ENCODE results near the gene ANKRD23. TPM values are rescaled to one million over a fixed set of nuclear protein-coding genes. Genes with fewer than 3 reads are reported as not detected.
A peak's percentile ranks its signal among the peaks of the same experiment; 100 is the strongest.

ANKRD23 gene
- total and polyA plus RNA-seq, 2 donors = 3.4 to 7.5 TPM

DNA sequence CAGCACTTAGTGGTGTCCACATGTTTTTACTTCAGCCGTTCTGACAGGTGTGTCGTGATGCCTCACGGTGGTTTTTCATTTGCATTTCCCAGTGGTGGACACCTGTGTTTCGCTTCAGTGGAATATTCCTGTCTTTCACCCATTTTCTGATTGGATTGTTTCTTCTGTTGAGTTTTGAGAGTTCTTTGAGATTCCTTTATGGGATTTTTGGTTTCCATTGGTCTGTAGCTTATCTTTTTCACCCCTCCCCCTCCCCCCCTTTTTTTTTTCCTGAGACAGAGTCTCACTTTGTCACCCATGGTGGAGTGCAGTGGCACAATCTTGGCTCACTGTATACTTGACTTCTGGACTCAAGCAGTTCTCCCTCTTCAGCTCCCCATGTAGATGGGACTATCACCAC lies 8.0 kb downstream of the ANKRD23 start:
- Histone ChIP-seq H3K9me3 (ENCODE audit: control insufficient read depth in 2 of 2, insufficient read depth in 1 of 2, low read length in 1 of 2) (peaks cover 0 to 3% of the 10 kb centered on the region in 2 donors), H3K4me3 (ENCODE audit: low read length in 2 of 2) (no peak overlapping the region), H3K4me1 (ENCODE audit: control insufficient read depth in 2 of 2, insufficient read depth in 2 of 2, low read length in 2 of 2) (peaks cover 14 to 27% of the 10 kb centered on the region in 2 donors), H3K27ac (ENCODE audit: low read depth in 1 of 2, low read length in 1 of 2) (no peak overlapping the region), H3K27me3 (ENCODE audit: control insufficient read depth in 2 of 2, insufficient read depth in 1 of 2, low read length in 1 of 2) (no peaks in the 10 kb centered on the region), H3K36me3 (ENCODE audit: control insufficient read depth in 2 of 2, insufficient read depth in 2 of 2, low read length in 1 of 2) (peaks cover 41 to 53% of the 10 kb centered on the region in 2 donors)
- DNase-seq (ENCODE audit: low read depth in 6 of 9, low spot score in 9 of 9) = no peak
- 88% methylated on average over 4 of the region's 4 CpGs for WGBS

DNA sequence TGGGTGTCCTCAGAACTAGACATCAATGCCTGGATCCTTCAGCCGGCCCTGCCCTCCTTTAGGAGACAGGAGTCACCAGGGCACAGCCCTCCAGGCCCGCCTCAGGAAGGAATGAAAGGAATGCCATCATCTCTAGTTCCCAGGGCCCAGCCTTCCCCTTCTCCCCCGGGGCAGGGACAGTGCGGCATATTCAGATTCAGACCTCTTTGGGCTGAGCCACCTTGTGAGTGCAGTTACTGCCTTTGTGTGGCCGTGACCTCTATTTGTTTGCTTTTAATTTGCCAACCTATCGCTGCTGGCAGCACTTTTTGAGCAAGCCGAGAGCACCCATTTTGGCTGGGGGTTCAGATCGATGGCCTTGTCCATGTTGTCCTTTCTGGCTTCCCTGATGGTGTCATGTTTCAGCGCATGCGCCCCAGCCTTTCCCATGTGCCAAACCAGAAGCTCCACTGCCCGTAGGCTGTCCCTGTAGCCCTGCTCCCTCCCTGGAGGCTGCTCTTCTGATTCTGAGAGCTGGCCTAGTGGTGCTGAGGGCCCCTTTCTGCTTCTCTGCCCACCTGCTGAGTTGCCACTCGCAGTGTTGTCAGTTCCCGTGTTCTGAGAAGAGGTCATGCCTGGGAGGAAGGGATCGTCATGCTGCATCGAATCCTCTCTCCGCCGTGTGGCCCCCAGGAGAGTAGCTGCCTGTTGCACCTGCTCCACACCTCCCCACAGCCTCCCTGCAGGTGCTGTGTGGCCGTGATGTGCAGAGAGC lies 10.9 kb downstream of the ANKRD23 start:
- Histone ChIP-seq H3K4me3 (ENCODE audit: low read length in 2 of 2) (no peak overlapping the region), H3K36me3 (ENCODE audit: control insufficient read depth in 2 of 2, insufficient read depth in 2 of 2, low read length in 1 of 2) (peaks cover 60 to 76% of the 10 kb centered on the region in 2 donors), H3K9me3 (ENCODE audit: control insufficient read depth in 2 of 2, insufficient read depth in 1 of 2, low read length in 1 of 2) (no peaks in the 10 kb centered on the region), H3K27me3 (ENCODE audit: control insufficient read depth in 2 of 2, insufficient read depth in 1 of 2, low read length in 1 of 2) (no peaks in the 10 kb centered on the region), H3K4me1 (ENCODE audit: control insufficient read depth in 2 of 2, insufficient read depth in 2 of 2, low read length in 2 of 2) (peaks cover 0 to 7% of the 10 kb centered on the region in 2 donors), H3K27ac (ENCODE audit: low read depth in 1 of 2, low read length in 1 of 2) (no peak overlapping the region)
- DNase-seq (ENCODE audit: low read depth in 6 of 9, low spot score in 9 of 9) = peak in 1 of 9 donors; percentile 39
- 84% methylated on average over 18 of the region's 18 CpGs for WGBS

DNA sequence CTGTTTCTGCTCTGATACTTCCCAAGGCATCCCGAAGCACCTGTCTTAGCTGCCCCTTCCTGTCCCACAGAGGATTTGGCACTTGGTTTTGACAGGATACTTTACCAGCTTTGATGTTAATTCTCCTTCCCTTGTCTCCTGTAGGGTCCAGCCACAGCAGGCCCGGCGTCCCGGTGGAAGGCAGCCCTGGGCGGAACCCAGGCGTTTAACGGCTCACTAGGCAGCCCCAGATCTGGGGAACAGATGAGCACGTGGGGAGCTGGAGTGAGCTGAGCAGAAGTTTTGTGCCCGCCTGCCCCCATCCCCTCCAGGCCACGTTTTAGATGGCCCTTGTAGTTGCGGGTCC lies 11.4 kb downstream of the ANKRD23 start:
- WGBS = 97% methylated on average over 11 of the region's 11 CpGs
- Histone ChIP-seq H3K27me3 (ENCODE audit: control insufficient read depth in 2 of 2, insufficient read depth in 1 of 2, low read length in 1 of 2) (no peaks in the 10 kb centered on the region), H3K36me3 (ENCODE audit: control insufficient read depth in 2 of 2, insufficient read depth in 2 of 2, low read length in 1 of 2) (peaks cover 65 to 78% of the 10 kb centered on the region in 2 donors), H3K9me3 (ENCODE audit: control insufficient read depth in 2 of 2, insufficient read depth in 1 of 2, low read length in 1 of 2) (no peaks in the 10 kb centered on the region), H3K27ac (ENCODE audit: low read depth in 1 of 2, low read length in 1 of 2) (no peak overlapping the region), H3K4me3 (ENCODE audit: low read length in 2 of 2) (no peak overlapping the region), H3K4me1 (ENCODE audit: control insufficient read depth in 2 of 2, insufficient read depth in 2 of 2, low read length in 2 of 2) (peaks cover 0 to 7% of the 10 kb centered on the region in 2 donors)
- DNase-seq (ENCODE audit: low read depth in 6 of 9, low spot score in 9 of 9) = no peak

GRCh38 chr2:96831679-96832078 lies 12.1 kb downstream of the ANKRD23 start:
- no peaks in the 10 kb centered on the region for H3K27me3 ChIP-seq (ENCODE audit: control insufficient read depth in 2 of 2, insufficient read depth in 1 of 2, low read length in 1 of 2)
- 97% methylated on average over 10 of the region's 10 CpGs for WGBS
- no peak overlapping the region for H3K27ac ChIP-seq (ENCODE audit: low read depth in 1 of 2, low read length in 1 of 2)
- DNase-seq (ENCODE audit: low read depth in 6 of 9, low spot score in 9 of 9) = no peak
- H3K4me1 ChIP-seq (ENCODE audit: control insufficient read depth in 2 of 2, insufficient read depth in 2 of 2, low read length in 2 of 2) = peaks cover 0 to 7% of the 10 kb centered on the region in 2 donors
- no peaks in the 10 kb centered on the region for H3K9me3 ChIP-seq (ENCODE audit: control insufficient read depth in 2 of 2, insufficient read depth in 1 of 2, low read length in 1 of 2)
- H3K4me3 ChIP-seq (ENCODE audit: low read length in 2 of 2) = no peak overlapping the region
- peaks cover 71 to 79% of the 10 kb centered on the region in 2 donors for H3K36me3 ChIP-seq (ENCODE audit: control insufficient read depth in 2 of 2, insufficient read depth in 2 of 2, low read length in 1 of 2)

DNA sequence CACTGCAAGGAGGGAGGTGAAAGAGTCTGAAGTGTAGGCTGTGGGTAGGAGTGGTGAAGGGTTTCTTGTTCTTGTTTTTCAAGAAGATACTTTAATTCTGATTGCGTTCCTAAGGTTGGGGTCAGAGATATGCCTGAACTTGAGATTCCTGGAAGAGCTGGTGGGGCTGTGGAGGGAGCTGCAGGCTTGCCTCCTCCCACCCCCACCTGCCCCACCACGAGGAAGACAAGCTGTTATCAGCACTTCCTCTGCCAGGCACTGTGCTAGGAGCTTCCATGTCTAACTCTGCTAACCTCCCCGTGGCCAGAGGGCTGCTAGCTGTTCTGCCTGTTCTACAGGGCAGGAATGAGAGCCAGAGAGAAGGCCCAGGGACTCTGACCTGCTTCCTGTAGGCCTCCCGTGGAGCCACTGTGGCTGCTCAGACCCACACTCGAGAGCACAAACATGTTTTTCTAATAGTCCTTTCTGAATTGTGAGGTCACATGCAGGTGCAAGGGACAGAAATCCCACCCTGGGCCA lies 13.7 kb downstream of the ANKRD23 start:
- 70% methylated on average over 5 of the region's 5 CpGs for WGBS
- no peak overlapping the region for H3K27ac ChIP-seq (ENCODE audit: low read depth in 1 of 2, low read length in 1 of 2)

GRCh38 chr2:96828874-96829273 lies 14.9 kb downstream of the ANKRD23 start:
- WGBS = 98% methylated on average over 13 of the region's 13 CpGs
- H3K27ac ChIP-seq (ENCODE audit: low read depth in 1 of 2, low read length in 1 of 2) = no peak overlapping the region
- H3K9me3 ChIP-seq (ENCODE audit: control insufficient read depth in 2 of 2, insufficient read depth in 1 of 2, low read length in 1 of 2) = no peaks in the 10 kb centered on the region
- H3K4me1 ChIP-seq (ENCODE audit: control insufficient read depth in 2 of 2, insufficient read depth in 2 of 2, low read length in 2 of 2) = peaks cover 0 to 11% of the 10 kb centered on the region in 2 donors
- H3K4me3 ChIP-seq (ENCODE audit: low read length in 2 of 2) = no peak overlapping the region
- DNase-seq (ENCODE audit: low read depth in 6 of 9, low spot score in 9 of 9) = no peak
- H3K27me3 ChIP-seq (ENCODE audit: control insufficient read depth in 2 of 2, insufficient read depth in 1 of 2, low read length in 1 of 2) = no peaks in the 10 kb centered on the region
- peaks cover 88 to 95% of the 10 kb centered on the region in 2 donors for H3K36me3 ChIP-seq (ENCODE audit: control insufficient read depth in 2 of 2, insufficient read depth in 2 of 2, low read length in 1 of 2)

More for the DNA sequence above, 13.7 kb downstream of the ANKRD23 start:
- peaks cover 0 to 7% of the 10 kb centered on the region in 2 donors for H3K4me1 ChIP-seq (ENCODE audit: control insufficient read depth in 2 of 2, insufficient read depth in 2 of 2, low read length in 2 of 2)
- no peaks in the 10 kb centered on the region for H3K9me3 ChIP-seq (ENCODE audit: control insufficient read depth in 2 of 2, insufficient read depth in 1 of 2, low read length in 1 of 2)
- DNase-seq (ENCODE audit: low read depth in 6 of 9, low spot score in 9 of 9) = no peak
- H3K4me3 ChIP-seq (ENCODE audit: low read length in 2 of 2) = no peak overlapping the region
- H3K36me3 ChIP-seq (ENCODE audit: control insufficient read depth in 2 of 2, insufficient read depth in 2 of 2, low read length in 1 of 2) = peaks cover 86 to 88% of the 10 kb centered on the region in 2 donors
- H3K27me3 ChIP-seq (ENCODE audit: control insufficient read depth in 2 of 2, insufficient read depth in 1 of 2, low read length in 1 of 2) = no peaks in the 10 kb centered on the region

- H3K9me3 ChIP-seq (ENCODE audit: control insufficient read depth in 2 of 2, insufficient read depth in 1 of 2, low read length in 1 of 2) = no peaks in the 10 kb centered on the region
- no peak overlapping the region for H3K27ac ChIP-seq (ENCODE audit: low read depth in 1 of 2, low read length in 1 of 2)
- no peak for DNase-seq (ENCODE audit: low read depth in 6 of 9, low spot score in 9 of 9)
- over 99% methylated on average over 14 of the region's 14 CpGs for WGBS
- peaks cover 89 to 96% of the 10 kb centered on the region in 2 donors for H3K36me3 ChIP-seq (ENCODE audit: control insufficient read depth in 2 of 2, insufficient read depth in 2 of 2, low read length in 1 of 2)
- no peak overlapping the region for H3K4me3 ChIP-seq (ENCODE audit: low read length in 2 of 2)
- H3K27me3 ChIP-seq (ENCODE audit: control insufficient read depth in 2 of 2, insufficient read depth in 1 of 2, low read length in 1 of 2) = no peaks in the 10 kb centered on the region
- H3K4me1 ChIP-seq (ENCODE audit: control insufficient read depth in 2 of 2, insufficient read depth in 2 of 2, low read length in 2 of 2) = peaks cover 0 to 12% of the 10 kb centered on the region in 2 donors
Measured at GRCh38 chr2:96828436-96828835, 15.4 kb downstream of the ANKRD23 start.

DNA sequence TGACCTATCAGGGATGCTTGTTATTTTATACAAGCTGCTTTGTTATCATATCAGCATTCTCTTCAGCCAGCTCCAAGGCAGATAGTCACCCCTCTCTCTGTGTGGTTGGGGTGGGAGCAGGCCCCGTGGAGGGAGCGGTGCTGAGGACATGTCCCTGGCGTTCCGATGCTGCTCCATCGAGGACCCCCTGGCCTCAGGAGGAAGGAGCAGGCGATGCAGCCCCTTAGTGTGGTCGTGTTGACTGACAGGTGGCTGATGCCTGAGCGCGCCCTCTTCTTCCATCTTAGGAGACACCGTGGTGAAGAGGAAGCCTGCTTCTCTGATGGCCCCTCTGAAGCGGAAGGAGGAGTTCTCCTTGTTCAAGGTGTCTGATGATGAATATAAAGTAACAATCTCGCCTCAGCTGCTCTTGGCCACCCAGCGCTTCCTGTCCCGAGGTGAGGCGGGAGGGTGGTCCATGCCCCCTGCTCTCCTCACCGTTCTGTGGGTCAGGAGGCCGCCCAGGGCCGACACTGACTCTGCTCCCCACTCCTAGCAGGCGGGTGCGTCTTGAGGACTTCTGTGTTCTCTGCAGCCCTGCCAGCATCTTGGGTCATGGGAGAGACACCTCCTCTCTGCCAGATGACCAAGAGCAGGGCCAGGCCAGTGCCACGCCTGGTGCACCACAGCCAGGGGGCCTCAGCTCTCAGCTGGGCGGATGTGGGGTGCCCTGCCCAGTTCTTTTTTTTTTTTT lies 17.1 kb downstream of the ANKRD23 start:
- DNase-seq (ENCODE audit: low read depth in 6 of 9, low spot score in 9 of 9) = no peak
- H3K27me3 ChIP-seq (ENCODE audit: control insufficient read depth in 2 of 2, insufficient read depth in 1 of 2, low read length in 1 of 2) = no peaks in the 10 kb centered on the region
- H3K9me3 ChIP-seq (ENCODE audit: control insufficient read depth in 2 of 2, insufficient read depth in 1 of 2, low read length in 1 of 2) = peaks cover 0 to 3% of the 10 kb centered on the region in 2 donors
- WGBS = 95% methylated on average over 22 of the region's 22 CpGs
- peaks cover 0 to 8% of the 10 kb centered on the region in 2 donors for H3K4me1 ChIP-seq (ENCODE audit: control insufficient read depth in 2 of 2, insufficient read depth in 2 of 2, low read length in 2 of 2)
- no peak overlapping the region for H3K4me3 ChIP-seq (ENCODE audit: low read length in 2 of 2)
- no peak overlapping the region for H3K27ac ChIP-seq (ENCODE audit: low read depth in 1 of 2, low read length in 1 of 2)
- peaks cover 79 to 94% of the 10 kb centered on the region in 2 donors for H3K36me3 ChIP-seq (ENCODE audit: control insufficient read depth in 2 of 2, insufficient read depth in 2 of 2, low read length in 1 of 2)

DNA sequence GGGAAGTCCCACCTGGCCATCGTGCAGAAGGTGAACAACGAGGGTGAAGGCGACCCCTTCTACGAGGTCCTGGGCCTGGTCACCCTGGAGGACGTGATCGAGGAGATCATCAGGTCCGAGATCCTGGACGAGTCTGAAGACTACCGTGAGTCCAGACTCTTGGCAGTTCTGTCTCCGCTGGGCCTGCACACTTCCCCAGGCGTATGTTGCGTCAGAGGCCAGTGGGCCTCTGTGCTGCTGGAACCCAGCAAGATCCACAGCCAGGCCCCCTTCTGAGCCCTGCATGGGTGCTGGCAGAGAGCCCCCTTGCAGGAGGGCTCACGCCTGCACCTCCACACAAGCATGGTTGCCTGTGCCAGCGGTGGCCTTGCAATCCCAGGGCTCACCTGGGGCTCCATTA lies 18.8 kb downstream of the ANKRD23 start:
- H3K9me3 ChIP-seq (ENCODE audit: control insufficient read depth in 2 of 2, insufficient read depth in 1 of 2, low read length in 1 of 2) = peaks cover 0 to 3% of the 10 kb centered on the region in 2 donors
- H3K36me3 ChIP-seq (ENCODE audit: control insufficient read depth in 2 of 2, insufficient read depth in 2 of 2, low read length in 1 of 2) = peaks cover 62 to 82% of the 10 kb centered on the region in 2 donors
- no peak overlapping the region for H3K4me3 ChIP-seq (ENCODE audit: low read length in 2 of 2)
- H3K27ac ChIP-seq (ENCODE audit: low read depth in 1 of 2, low read length in 1 of 2) = no peak overlapping the region
- 97% methylated on average over 14 of the region's 14 CpGs for WGBS
- DNase-seq (ENCODE audit: low read depth in 6 of 9, low spot score in 9 of 9) = no peak
- H3K27me3 ChIP-seq (ENCODE audit: control insufficient read depth in 2 of 2, insufficient read depth in 1 of 2, low read length in 1 of 2) = no peaks in the 10 kb centered on the region
- peaks cover 0 to 16% of the 10 kb centered on the region in 2 donors for H3K4me1 ChIP-seq (ENCODE audit: control insufficient read depth in 2 of 2, insufficient read depth in 2 of 2, low read length in 2 of 2)
